Kidney (tissue), 14 donors: Measurements from ENCODE around the gene ZKSCAN1. TPM values are rescaled to one million over a fixed set of nuclear protein-coding genes. Genes with fewer than 3 reads are reported as not detected.

Experiments used
- DNase-seq, 5 donors: peaks; one replicate each; pipeline ENCODE4 v3.0.0-alpha.2; 2013 to 2020
- FAIRE-seq: peaks from 2 replicates; lab custom pipeline; 2012; peaks lifted over from hg19 to GRCh38; lab: Jason Lieb, UNC
- H3K27ac ChIP-seq, 2 donors: one replicate each; pipeline ENCODE4 v1.7.0; 2013; ENCODE audit warnings: low read depth in 2 of 2, low read length in 2 of 2, inconsistent platforms in 1 of 2
- H3K27me3 ChIP-seq: one replicate; pipeline ENCODE4 v1.7.1; 2013; ENCODE audit warnings: low read length, inconsistent platforms; ENCODE audit not compliant: control insufficient read depth, insufficient read depth
- H3K36me3 ChIP-seq, 3 donors: one replicate each; pipeline versions ENCODE4 v1.7.0 to v1.7.1; 2013; ENCODE audit warnings: low read length in 3 of 3, control low read depth in 1 of 3, inconsistent platforms in 1 of 3; ENCODE audit not compliant: insufficient read depth in 3 of 3, control insufficient read depth in 2 of 3
- H3K4me1 ChIP-seq, 3 donors: one replicate each; pipeline versions ENCODE4 v1.7.0 to v1.7.1; 2013; ENCODE audit warnings: low read length in 3 of 3, inconsistent platforms in 1 of 3, low read depth in 1 of 3; ENCODE audit not compliant: control insufficient read depth in 2 of 3, insufficient read depth in 2 of 3
- H3K4me3 ChIP-seq, 3 donors: one replicate each; pipeline versions ENCODE4 v1.7.0 to v1.8.1; 2013; ENCODE audit warnings: low read length in 3 of 3, control low read depth in 1 of 3, inconsistent platforms in 1 of 3
- H3K9ac ChIP-seq, 3 donors: one replicate each; pipeline versions ENCODE4 v1.7.0 to v1.7.1; 2013; ENCODE audit warnings: low read length in 3 of 3, control low read depth in 1 of 3, inconsistent platforms in 1 of 3
- H3K9me3 ChIP-seq, 3 donors: one replicate each; pipeline versions ENCODE4 v1.7.0 to v1.7.1; 2013; ENCODE audit warnings: low read length in 3 of 3, control low read depth in 1 of 3, inconsistent platforms in 1 of 3; ENCODE audit not compliant: control insufficient read depth in 2 of 3, insufficient read depth in 1 of 3
- CTCF ChIP-seq: IDR thresholded peaks from 3 replicates; pipeline ENCODE4 v1.5.1; 2012; ENCODE audit warnings: mild to moderate bottlenecking, moderate library complexity, borderline replicate concordance; ENCODE audit not compliant: insufficient read depth; ENCODE audit errors: extremely low read depth
- intact Hi-C: fragments of 100-400 bp; cut with DNase I; formaldehyde crosslinking; loops from one replicate; pipeline ENCODE4 v1.11.1; 2022
- polyA plus RNA-seq: library from polyadenylated mRNA; stranded (reverse); fragments of 350-450 nt; fragmentation: Illumina TruSeq; extraction: RNeasy Lipid Tissue Mini Kit (QIAGEN cat#74804); gene quantifications from one replicate; pipeline ENCODE4 v1.2.3, GENCODE V29; 2014; ENCODE audit warnings: low read depth, low replicate concordance; ENCODE audit not compliant: insufficient read depth
- total RNA-seq: library from RNA; stranded (reverse); fragmentation: NEBNext Ultra II Directional; extraction: Animal tissue kit (Norgen Biotek cat#: 25700); gene quantifications from one replicate; pipeline ENCODE4 v1.2.1, GENCODE V29; 2021
- donor health status: control.
- donor health status: control.
- donor health status: control.
- donor health status: control.
- donor health status: control.
- donor health status: DM: yes; HTN: yes; CAD: no.
- donor health status: Normal renal cell carcinoma (clear cell type).

Gene ZKSCAN1
- total and polyA plus RNA-seq, 2 donors from 2014 or later = 7.7 to 76.6 TPM

- Histone ChIP-seq H3K36me3 (no peaks in the 10 kb centered on the region), H3K4me1 (peaks cover 0 to 6% (median 6%) of the 10 kb centered on the region in 3 donors), H3K27me3 (no peaks in the 10 kb centered on the region), H3K4me3 (peak overlapping the region in 1 of 3 donors; percentile 95), H3K9ac (no peak overlapping the region), H3K9me3 (no peaks in the 10 kb centered on the region), H3K27ac (no peak overlapping the region)
- intact Hi-C loops = no loop called here
- FAIRE-seq (no peak), DNase-seq (no peak)
- no peak for TF ChIP-seq CTCF
Observed at GRCh38 chr7:100017300-100017699, 1.9 kb downstream of the ZKSCAN1 start.

DNA sequence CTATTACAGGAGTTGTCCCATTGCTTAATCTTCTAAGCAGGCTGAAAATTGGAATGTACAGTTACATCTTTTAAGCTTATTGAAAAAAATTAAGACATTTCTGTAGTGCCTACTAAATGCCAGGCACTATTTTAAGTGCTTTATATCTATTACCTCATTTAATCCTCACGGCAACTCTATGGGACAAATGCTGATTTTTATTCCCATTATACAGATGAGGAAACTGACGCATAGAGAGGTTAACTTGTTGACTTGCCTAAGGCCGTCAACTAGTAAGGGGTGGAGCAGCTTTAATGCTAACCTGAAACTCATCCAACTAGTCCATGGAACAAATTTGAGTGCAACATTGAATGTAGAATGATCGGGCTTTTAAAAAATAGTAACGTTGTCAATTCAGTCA is 2.5 kb downstream of the ZKSCAN1 start:
- no peak for FAIRE-seq
- no peak for DNase-seq
- Histone ChIP-seq H3K36me3 (no peaks in the 10 kb centered on the region), H3K27me3 (no peaks in the 10 kb centered on the region), H3K4me1 (peaks cover 0 to 6% (median 6%) of the 10 kb centered on the region in 3 donors), H3K4me3 (no peak overlapping the region), H3K9me3 (no peaks in the 10 kb centered on the region), H3K9ac (no peak overlapping the region), H3K27ac (no peak overlapping the region)
- no peak for TF ChIP-seq CTCF
- intact Hi-C loops = no loop called here

DNA sequence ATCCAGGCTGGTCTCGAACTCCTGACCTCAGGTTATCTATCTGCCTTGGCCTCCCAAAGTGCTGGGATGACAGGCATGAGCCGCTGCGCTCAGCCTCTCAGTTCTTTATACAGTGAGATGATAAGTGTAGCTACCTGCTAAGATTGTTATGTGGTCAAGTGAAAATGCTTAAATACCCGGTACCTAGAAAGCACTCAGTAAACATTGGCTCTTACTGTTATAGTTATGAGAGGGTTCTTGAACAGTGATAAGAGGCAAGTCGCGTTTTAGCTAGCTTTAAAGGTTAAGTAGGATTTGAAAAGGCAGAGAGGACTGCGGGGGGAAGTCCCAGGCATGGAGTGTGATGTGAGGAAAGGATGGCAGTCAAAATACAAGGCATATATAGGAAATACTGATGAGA is 4.5 kb downstream of the ZKSCAN1 start:
- H3K27ac ChIP-seq = no peak overlapping the region
- H3K4me1 ChIP-seq = peaks cover 0 to 6% (median 6%) of the 10 kb centered on the region in 3 donors
- FAIRE-seq = no peak

More for the DNA sequence above, 4.5 kb downstream of the ZKSCAN1 start:
- peaks cover 4 to 15% (median 10%) of the 10 kb centered on the region in 3 donors for H3K36me3 ChIP-seq
- no peak overlapping the region for H3K9ac ChIP-seq
- H3K4me3 ChIP-seq = no peak overlapping the region
- no peaks in the 10 kb centered on the region for H3K27me3 ChIP-seq
- no peak for DNase-seq
- no peaks in the 10 kb centered on the region for H3K9me3 ChIP-seq
- TF ChIP-seq CTCF = no peak
- intact Hi-C loops = no loop called here
